ENCODE measurements around the gene NPFFR1. TPM values are rescaled to one million over a fixed set of nuclear protein-coding genes. Genes with fewer than 3 reads are reported as not detected.

The NPFFR1 gene
- total RNA-seq, 4 donors from 2014 or later = 0.08 to 0.53 (median 0.23) TPM

GRCh38 chr10:70256463-70256862 is 27.3 kb downstream of the NPFFR1 start:
- H3K27ac ChIP-seq = peak overlapping the region; percentile 18
- DNase-seq (ENCODE audit: low spot score in 2 of 2) = no peak
- no peak for TF ChIP-seq EP300 (IDR thresholded peaks at IDR 0.05)
- H3K27me3 ChIP-seq = peaks cover 39% of the 10 kb centered on the region
- H3K36me3 ChIP-seq = no peaks in the 10 kb centered on the region
- H3K4me1 ChIP-seq = peaks cover 11% of the 10 kb centered on the region
- H3K9me3 ChIP-seq = no peaks in the 10 kb centered on the region
- 77% methylated on average over 2 of the region's 2 CpGs for WGBS
- no peak overlapping the region for H3K4me3 ChIP-seq

DNA sequence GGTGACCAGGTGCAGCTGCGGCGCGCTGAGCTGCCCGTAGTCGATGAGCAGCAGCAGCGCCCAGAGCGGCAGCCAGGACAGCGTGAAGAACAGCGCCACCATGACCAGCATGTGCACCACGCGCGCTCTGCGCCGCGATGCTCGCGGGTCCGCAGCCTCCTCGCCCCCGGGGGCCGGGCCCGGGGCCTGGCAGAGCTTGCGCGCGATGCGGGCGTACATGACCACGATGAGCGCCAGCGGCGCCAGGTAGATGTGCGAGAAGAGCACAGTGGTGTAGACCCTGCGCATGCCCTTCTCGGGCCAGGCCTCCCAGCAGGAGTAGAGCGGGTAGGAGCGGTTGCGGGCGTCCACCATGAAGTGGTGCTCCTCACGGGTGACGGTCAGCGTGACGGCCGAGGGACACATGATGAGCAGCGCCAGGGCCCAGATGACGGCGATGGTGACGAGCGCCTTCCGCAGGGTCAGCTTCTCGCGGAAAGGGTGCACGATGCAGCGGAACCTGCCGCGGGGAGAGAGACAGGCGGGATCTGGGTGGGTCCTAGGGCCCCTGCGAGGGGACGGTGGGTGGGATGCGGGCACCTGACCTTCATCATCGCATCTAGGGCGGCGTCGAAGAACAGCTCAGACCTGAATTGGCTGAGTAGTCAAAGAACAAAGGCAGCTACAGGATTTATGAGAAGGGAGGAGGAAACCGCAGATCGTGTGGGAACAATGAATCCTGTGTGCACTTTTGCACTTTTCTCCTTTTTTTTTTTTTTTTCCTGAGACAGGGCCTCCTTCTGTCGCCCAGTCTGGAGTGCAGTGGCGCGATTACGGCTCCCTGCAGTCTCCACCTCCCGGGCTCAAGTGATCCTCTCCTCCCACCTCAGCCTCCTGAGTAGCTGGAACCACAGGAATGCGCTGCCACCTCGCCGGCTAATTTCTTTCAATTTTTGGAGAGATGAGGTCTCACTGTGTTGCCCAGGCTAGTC is 28.2 kb downstream of the NPFFR1 start:
- H3K27me3 ChIP-seq = peaks cover 33% of the 10 kb centered on the region
- WGBS = 31% methylated on average over 24 of the region's 73 CpGs
- no peak for DNase-seq (ENCODE audit: low spot score in 2 of 2)

DNA sequence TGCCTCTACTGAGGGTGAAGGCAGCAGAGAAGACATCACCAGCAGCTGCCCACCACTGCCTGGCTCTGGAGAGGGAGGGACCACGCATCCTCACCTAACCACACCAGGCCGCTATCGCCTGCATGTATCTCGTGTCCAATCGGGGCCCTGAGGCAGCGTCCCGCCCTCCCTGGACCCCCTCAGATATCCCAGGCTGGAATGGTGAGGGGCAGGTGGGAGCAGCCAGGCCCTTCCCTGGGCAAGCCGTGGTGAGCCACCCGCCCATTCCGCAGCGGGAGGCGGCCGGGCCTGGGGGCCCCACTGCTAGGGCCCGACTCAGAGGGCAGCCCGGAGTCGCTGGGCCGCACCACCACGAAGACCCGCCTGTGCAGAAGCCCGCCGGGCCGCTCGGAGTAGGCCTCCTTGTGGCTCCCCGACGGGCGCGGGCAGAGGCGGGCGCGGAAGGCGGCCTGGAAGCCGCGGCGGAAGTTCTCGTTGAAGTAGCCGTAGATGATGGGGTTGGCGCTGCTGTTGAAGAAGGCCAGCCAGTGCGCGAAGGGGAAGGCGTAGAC is 29.0 kb downstream of the NPFFR1 start:
- TF ChIP-seq POLR2A (IDR thresholded peaks at IDR 0.05) (no peak), EP300 (IDR thresholded peaks at IDR 0.05) (no peak), POLR2AphosphoS5 (IDR thresholded peaks at IDR 0.05) (no peak)
- TF ChIP-seq, protein P1, sequence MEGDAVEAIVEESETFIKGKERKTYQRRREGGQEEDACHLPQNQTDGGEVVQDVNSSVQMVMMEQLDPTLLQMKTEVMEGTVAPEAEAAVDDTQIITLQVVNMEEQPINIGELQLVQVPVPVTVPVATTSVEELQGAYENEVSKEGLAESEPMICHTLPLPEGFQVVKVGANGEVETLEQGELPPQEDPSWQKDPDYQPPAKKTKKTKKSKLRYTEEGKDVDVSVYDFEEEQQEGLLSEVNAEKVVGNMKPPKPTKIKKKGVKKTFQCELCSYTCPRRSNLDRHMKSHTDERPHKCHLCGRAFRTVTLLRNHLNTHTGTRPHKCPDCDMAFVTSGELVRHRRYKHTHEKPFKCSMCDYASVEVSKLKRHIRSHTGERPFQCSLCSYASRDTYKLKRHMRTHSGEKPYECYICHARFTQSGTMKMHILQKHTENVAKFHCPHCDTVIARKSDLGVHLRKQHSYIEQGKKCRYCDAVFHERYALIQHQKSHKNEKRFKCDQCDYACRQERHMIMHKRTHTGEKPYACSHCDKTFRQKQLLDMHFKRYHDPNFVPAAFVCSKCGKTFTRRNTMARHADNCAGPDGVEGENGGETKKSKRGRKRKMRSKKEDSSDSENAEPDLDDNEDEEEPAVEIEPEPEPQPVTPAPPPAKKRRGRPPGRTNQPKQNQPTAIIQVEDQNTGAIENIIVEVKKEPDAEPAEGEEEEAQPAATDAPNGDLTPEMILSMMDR (IDR thresholded peaks at IDR 0.05) = no peak
- WGBS = 28% methylated on average over 8 of the region's 40 CpGs
- H3K27me3 ChIP-seq = peaks cover 28% of the 10 kb centered on the region

More for the DNA sequence above, 28.2 kb downstream of the NPFFR1 start:
- H3K9me3 ChIP-seq = no peaks in the 10 kb centered on the region
- no peak for TF ChIP-seq EP300 (IDR thresholded peaks at IDR 0.05)
- TF ChIP-seq POLR2AphosphoS5 (IDR thresholded peaks at IDR 0.05) = no peak
- no peak for TF ChIP-seq POLR2A (IDR thresholded peaks at IDR 0.05)
- TF ChIP-seq, protein P1 (IDR thresholded peaks at IDR 0.05) = no peak
- peak overlapping the region; percentile 11 for H3K4me3 ChIP-seq
- no peaks in the 10 kb centered on the region for H3K36me3 ChIP-seq
- peaks cover 11% of the 10 kb centered on the region for H3K4me1 ChIP-seq
- peak overlapping the region; percentile 18 for H3K27ac ChIP-seq

GRCh38 chr10:70253878-70254765 is 29.7 kb downstream of the NPFFR1 start:
- Histone ChIP-seq H3K9me3 (no peaks in the 10 kb centered on the region), H3K4me1 (peaks cover 11% of the 10 kb centered on the region), H3K27me3 (peaks cover 28% of the 10 kb centered on the region), H3K27ac (peak overlapping the region; percentile 29), H3K4me3 (no peak overlapping the region), H3K36me3 (no peaks in the 10 kb centered on the region)
- WGBS = 90% methylated on average over 13 of the region's 14 CpGs
- DNase-seq (ENCODE audit: low spot score in 2 of 2) = no peak
- TF ChIP-seq, protein P1 (IDR thresholded peaks at IDR 0.05) = no peak
- no peak for TF ChIP-seq EP300 (IDR thresholded peaks at IDR 0.05)
- TF ChIP-seq POLR2A (IDR thresholded peaks at IDR 0.05) = no peak
- TF ChIP-seq POLR2AphosphoS5 (IDR thresholded peaks at IDR 0.05) = no peak

More for the DNA sequence above, 29.0 kb downstream of the NPFFR1 start:
- peak overlapping the region; percentile 11 for H3K4me3 ChIP-seq
- no peak for DNase-seq (ENCODE audit: low spot score in 2 of 2)
- H3K36me3 ChIP-seq = no peaks in the 10 kb centered on the region
- no peaks in the 10 kb centered on the region for H3K9me3 ChIP-seq
- H3K27ac ChIP-seq = peak overlapping the region; percentile 29
- H3K4me1 ChIP-seq = peaks cover 11% of the 10 kb centered on the region

DNA sequence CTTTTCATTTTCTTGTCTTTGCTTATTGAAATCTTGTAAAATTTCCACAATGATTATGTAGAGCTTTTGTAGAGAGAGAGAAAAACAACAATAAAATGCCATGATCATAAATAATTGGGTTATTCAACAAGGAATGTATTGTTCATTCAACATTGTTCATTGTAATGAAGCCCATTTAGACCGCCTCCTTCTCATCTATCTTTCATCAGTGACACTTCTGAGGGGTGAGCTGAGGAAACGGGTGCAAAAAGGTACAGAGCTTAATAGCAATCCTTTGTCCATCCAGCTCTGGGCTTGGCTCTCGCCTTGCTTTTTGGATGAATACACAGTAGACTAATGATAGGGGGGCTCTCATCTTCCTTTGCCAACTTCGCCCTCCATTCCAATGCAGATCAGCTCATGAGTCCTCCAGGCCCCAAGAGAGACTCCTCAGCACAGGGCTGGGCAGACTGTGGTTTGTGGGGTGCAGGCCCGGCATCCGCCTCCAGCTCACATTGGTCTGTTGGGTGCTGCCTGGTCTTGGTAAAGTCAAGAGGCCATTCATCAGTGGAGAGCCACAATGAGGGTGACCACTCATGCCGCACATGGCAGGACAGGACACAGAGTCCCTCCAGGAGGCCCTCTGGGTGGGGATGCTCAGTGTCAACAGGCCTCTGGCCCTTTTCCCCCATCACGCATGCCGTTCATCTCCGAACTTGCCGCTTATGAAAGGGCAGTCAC is 32.7 kb downstream of the NPFFR1 start:
- DNase-seq (ENCODE audit: low spot score in 2 of 2) = no peak
- peaks cover 25% of the 10 kb centered on the region for H3K27me3 ChIP-seq
- no peaks in the 10 kb centered on the region for H3K36me3 ChIP-seq
- no peak overlapping the region for H3K27ac ChIP-seq
- H3K4me3 ChIP-seq = no peak overlapping the region
- H3K4me1 ChIP-seq = peaks cover 11% of the 10 kb centered on the region
- 85% methylated on average over 11 of the region's 11 CpGs for WGBS
- no peak for TF ChIP-seq EP300 (IDR thresholded peaks at IDR 0.05)
- no peak for TF ChIP-seq POLR2AphosphoS5 (IDR thresholded peaks at IDR 0.05)
- no peak for TF ChIP-seq POLR2A (IDR thresholded peaks at IDR 0.05)
- TF ChIP-seq, protein P1 (IDR thresholded peaks at IDR 0.05) = no peak
- no peaks in the 10 kb centered on the region for H3K9me3 ChIP-seq

All from suprapubic skin (tissue), 4 donors.